ENCODE results near the gene TNNI3. TPM values are rescaled to one million over a fixed set of nuclear protein-coding genes. Genes with fewer than 3 reads are reported as not detected.

TNNI3 gene
- total and polyA plus RNA-seq, 4 donors = 1.2 to 4.8 (median 3.3) TPM

- TF ChIP-seq, protein P1, sequence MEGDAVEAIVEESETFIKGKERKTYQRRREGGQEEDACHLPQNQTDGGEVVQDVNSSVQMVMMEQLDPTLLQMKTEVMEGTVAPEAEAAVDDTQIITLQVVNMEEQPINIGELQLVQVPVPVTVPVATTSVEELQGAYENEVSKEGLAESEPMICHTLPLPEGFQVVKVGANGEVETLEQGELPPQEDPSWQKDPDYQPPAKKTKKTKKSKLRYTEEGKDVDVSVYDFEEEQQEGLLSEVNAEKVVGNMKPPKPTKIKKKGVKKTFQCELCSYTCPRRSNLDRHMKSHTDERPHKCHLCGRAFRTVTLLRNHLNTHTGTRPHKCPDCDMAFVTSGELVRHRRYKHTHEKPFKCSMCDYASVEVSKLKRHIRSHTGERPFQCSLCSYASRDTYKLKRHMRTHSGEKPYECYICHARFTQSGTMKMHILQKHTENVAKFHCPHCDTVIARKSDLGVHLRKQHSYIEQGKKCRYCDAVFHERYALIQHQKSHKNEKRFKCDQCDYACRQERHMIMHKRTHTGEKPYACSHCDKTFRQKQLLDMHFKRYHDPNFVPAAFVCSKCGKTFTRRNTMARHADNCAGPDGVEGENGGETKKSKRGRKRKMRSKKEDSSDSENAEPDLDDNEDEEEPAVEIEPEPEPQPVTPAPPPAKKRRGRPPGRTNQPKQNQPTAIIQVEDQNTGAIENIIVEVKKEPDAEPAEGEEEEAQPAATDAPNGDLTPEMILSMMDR (IDR thresholded peaks at IDR 0.05; ENCODE audit: control extremely low read depth, extremely low read depth) = no peak
- Histone ChIP-seq H3K36me3 (ENCODE audit: control insufficient read depth in 4 of 4, insufficient read depth in 4 of 4, low read length in 4 of 4) (no peaks in the 10 kb centered on the region), H3K9ac (ENCODE audit: insufficient read depth in 1 of 2, low read length in 2 of 2) (no peak overlapping the region), H3K4me3 (no peak overlapping the region), H3K4me1 (ENCODE audit: control insufficient read depth in 5 of 5, insufficient read depth in 5 of 5, low read length in 5 of 5) (no peaks in the 10 kb centered on the region), H3K27ac (ENCODE audit: low read depth in 1 of 2, low read length in 1 of 2) (no peak overlapping the region), H3K9me3 (ENCODE audit: control insufficient read depth in 4 of 4, insufficient read depth in 3 of 4, low read length in 3 of 4) (peaks cover 0 to 2% (median 0%) of the 10 kb centered on the region in 4 donors), H3K27me3 (ENCODE audit: control insufficient read depth in 3 of 3, insufficient read depth in 3 of 3, low read length in 2 of 3) (no peaks in the 10 kb centered on the region)
- ATAC-seq (ENCODE audit: insufficient read depth, low FRiP score) (no peak), DNase-seq (no peak)
- 55 to 69% methylated on average over 5 of the region's 5 CpGs for WGBS, 2 donors
Observed at GRCh38 chr19:55199620-55200204, 42.2 kb upstream of the TNNI3 start.

- TF ChIP-seq, protein P1 (IDR thresholded peaks at IDR 0.05; ENCODE audit: control extremely low read depth, extremely low read depth) = no peak
- H3K27me3 ChIP-seq (ENCODE audit: control insufficient read depth in 3 of 3, insufficient read depth in 3 of 3, low read length in 2 of 3) = no peaks in the 10 kb centered on the region
- H3K27ac ChIP-seq (ENCODE audit: low read depth in 1 of 2, low read length in 1 of 2) = no peak overlapping the region
- ATAC-seq (ENCODE audit: insufficient read depth, low FRiP score) = no peak
- DNase-seq = no peak
- no peaks in the 10 kb centered on the region for H3K36me3 ChIP-seq (ENCODE audit: control insufficient read depth in 4 of 4, insufficient read depth in 4 of 4, low read length in 4 of 4)
- no peak overlapping the region for H3K9ac ChIP-seq (ENCODE audit: insufficient read depth in 1 of 2, low read length in 2 of 2)
- H3K9me3 ChIP-seq (ENCODE audit: control insufficient read depth in 4 of 4, insufficient read depth in 3 of 4, low read length in 3 of 4) = no peaks in the 10 kb centered on the region
- WGBS, 2 donors = 58 to 74% methylated on average over 5 of the region's 5 CpGs
- H3K4me1 ChIP-seq (ENCODE audit: control insufficient read depth in 5 of 5, insufficient read depth in 5 of 5, low read length in 5 of 5) = no peaks in the 10 kb centered on the region
- H3K4me3 ChIP-seq = no peak overlapping the region
Observed at GRCh38 chr19:55198651-55199050, 41.1 kb upstream of the TNNI3 start.

DNA sequence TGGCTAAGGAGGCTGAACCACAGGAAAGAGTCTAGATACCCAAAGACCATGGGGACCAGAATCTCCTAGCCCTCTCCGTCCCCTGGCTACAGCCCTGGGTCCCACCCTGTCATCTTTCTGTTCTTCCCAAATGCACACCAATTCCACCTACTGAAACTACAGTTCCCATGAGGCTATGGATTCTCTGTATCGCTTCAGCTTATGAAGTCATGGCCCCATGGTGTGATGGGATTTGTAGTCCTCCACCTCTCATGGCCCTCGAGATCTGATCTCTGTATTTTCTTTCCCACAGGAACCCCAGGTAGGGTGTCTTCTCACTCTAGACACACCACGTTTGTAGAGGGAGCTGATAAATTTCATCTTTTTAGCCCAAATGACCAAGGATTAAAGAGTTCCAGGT, 40.0 kb upstream of the TNNI3 start:
- TF ChIP-seq, protein P1 (IDR thresholded peaks at IDR 0.05; ENCODE audit: control extremely low read depth, extremely low read depth) = no peak
- Histone ChIP-seq H3K4me1 (ENCODE audit: control insufficient read depth in 5 of 5, insufficient read depth in 5 of 5, low read length in 5 of 5) (no peaks in the 10 kb centered on the region), H3K9me3 (ENCODE audit: control insufficient read depth in 4 of 4, insufficient read depth in 3 of 4, low read length in 3 of 4) (no peaks in the 10 kb centered on the region), H3K9ac (ENCODE audit: insufficient read depth in 1 of 2, low read length in 2 of 2) (no peak overlapping the region), H3K27me3 (ENCODE audit: control insufficient read depth in 3 of 3, insufficient read depth in 3 of 3, low read length in 2 of 3) (no peaks in the 10 kb centered on the region), H3K27ac (ENCODE audit: low read depth in 1 of 2, low read length in 1 of 2) (no peak overlapping the region), H3K4me3 (no peak overlapping the region), H3K36me3 (ENCODE audit: control insufficient read depth in 4 of 4, insufficient read depth in 4 of 4, low read length in 4 of 4) (no peaks in the 10 kb centered on the region)
- DNase-seq (no peak), ATAC-seq (ENCODE audit: insufficient read depth, low FRiP score) (no peak)
- 57 to 63% methylated on average over 4 of the region's 4 CpGs for WGBS, 2 donors

DNA sequence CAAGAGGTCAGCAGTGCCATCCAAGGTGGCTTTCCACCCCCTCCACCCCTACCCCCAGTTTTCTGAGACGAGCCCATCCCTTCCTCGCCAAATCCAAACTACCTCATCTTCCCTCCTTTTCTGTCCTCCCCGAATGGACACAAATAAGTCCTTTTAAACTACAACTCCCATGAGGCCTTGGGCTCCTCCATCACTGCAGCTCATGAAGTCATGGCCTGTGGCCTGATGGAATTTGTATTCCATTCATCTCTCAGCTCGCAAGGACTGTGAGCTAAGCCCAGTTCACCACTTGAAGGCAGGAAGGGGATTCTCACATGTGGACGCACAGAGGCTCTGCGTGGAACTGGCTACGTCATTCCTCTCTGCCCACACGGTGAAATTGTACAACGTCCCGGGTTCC, 39.3 kb upstream of the TNNI3 start:
- no peak for DNase-seq
- Histone ChIP-seq H3K4me3 (no peak overlapping the region), H3K27ac (ENCODE audit: low read depth in 1 of 2, low read length in 1 of 2) (no peak overlapping the region), H3K36me3 (ENCODE audit: control insufficient read depth in 4 of 4, insufficient read depth in 4 of 4, low read length in 4 of 4) (no peaks in the 10 kb centered on the region), H3K9ac (ENCODE audit: insufficient read depth in 1 of 2, low read length in 2 of 2) (no peak overlapping the region), H3K9me3 (ENCODE audit: control insufficient read depth in 4 of 4, insufficient read depth in 3 of 4, low read length in 3 of 4) (no peaks in the 10 kb centered on the region), H3K4me1 (ENCODE audit: control insufficient read depth in 5 of 5, insufficient read depth in 5 of 5, low read length in 5 of 5) (no peaks in the 10 kb centered on the region), H3K27me3 (ENCODE audit: control insufficient read depth in 3 of 3, insufficient read depth in 3 of 3, low read length in 2 of 3) (no peaks in the 10 kb centered on the region)
- WGBS, 2 donors = 87 to 90% methylated on average over 10 of the region's 10 CpGs
- TF ChIP-seq, protein P1 (IDR thresholded peaks at IDR 0.05; ENCODE audit: control extremely low read depth, extremely low read depth) = no peak
- ATAC-seq (ENCODE audit: insufficient read depth, low FRiP score) = no peak

Data from lung (tissue), 12 donors.